Neural crest cell (in vitro differentiated cells): ENCODE results near the gene CILP2. TPM values are rescaled to one million over a fixed set of nuclear protein-coding genes. Genes with fewer than 3 reads are reported as not detected.

Source experiments
- DNase-seq: peaks from one replicate; pipeline ENCODE4 v3.0.0; 2021; ENCODE audit warnings: low read depth, mixed read lengths, low spot score
- H3K27ac Mint-ChIP-seq: one replicate; pipeline ENCODE4 v1.8.0; 2021; ENCODE audit warnings: mild to moderate bottlenecking, mixed read lengths; ENCODE audit not compliant: unreplicated experiment
- H3K27me3 Mint-ChIP-seq: 2 replicates; pipeline ENCODE4 v1.8.0; 2021; ENCODE audit warnings: low read depth, mild to moderate bottlenecking, mixed read lengths
- H3K36me3 Mint-ChIP-seq: 2 replicates; pipeline ENCODE4 v1.8.0; 2021; ENCODE audit warnings: low read depth, mild to moderate bottlenecking, mixed read lengths
- H3K4me1 Mint-ChIP-seq: 2 replicates; pipeline ENCODE4 v1.8.0; 2021; ENCODE audit warnings: mixed read lengths
- H3K4me3 Mint-ChIP-seq: one replicate; pipeline ENCODE4 v1.8.0; 2021; ENCODE audit warnings: mild to moderate bottlenecking, mixed read lengths
- H3K9me3 Mint-ChIP-seq: 2 replicates; pipeline ENCODE4 v1.8.0; 2021; ENCODE audit warnings: mixed read lengths
- CTCF ChIP-seq: fragments of 200-600 bp; sonication (generic); conservative IDR thresholded peaks from 2 replicates; pipeline ENCODE4 v1.5.0; 2021; ENCODE audit warnings: antibody characterized with exemption, mild to moderate bottlenecking
- total RNA-seq: library from RNA; stranded (reverse); gene quantifications from 2 replicates; pipeline ENCODE4 v1.2.1, GENCODE V29; 2021

CILP2 gene
- total RNA-seq, 1 donor from 2014 or later = 2.7 TPM

GRCh38 chr19:19561946-19562664, 24.0 kb downstream of the CILP2 start:
- DNase-seq = no peak
- Mint-ChIP-seq H3K27ac (peak overlapping the region; percentile 43), H3K4me3 (no peak overlapping the region), H3K36me3 (peaks cover 3% of the 10 kb centered on the region), H3K4me1 (no peaks in the 10 kb centered on the region), H3K27me3 (no peaks in the 10 kb centered on the region), H3K9me3 (no peaks in the 10 kb centered on the region)
- no peak for TF ChIP-seq CTCF

- Mint-ChIP-seq H3K36me3 (peaks cover 3% of the 10 kb centered on the region), H3K27me3 (no peaks in the 10 kb centered on the region)
- DNase-seq = no peak
Measured at GRCh38 chr19:19562665-19563347, 24.7 kb downstream of the CILP2 start.

GRCh38 chr19:19563348-19563848, 25.3 kb downstream of the CILP2 start:
- DNase-seq = no peak
- no peak overlapping the region for H3K27ac Mint-ChIP-seq
- no peak overlapping the region for H3K4me3 Mint-ChIP-seq
- H3K4me1 Mint-ChIP-seq = no peaks in the 10 kb centered on the region
- H3K9me3 Mint-ChIP-seq = no peaks in the 10 kb centered on the region
- no peak for TF ChIP-seq CTCF
- H3K36me3 Mint-ChIP-seq = peaks cover 3% of the 10 kb centered on the region
- H3K27me3 Mint-ChIP-seq = no peaks in the 10 kb centered on the region

More at GRCh38 chr19:19562665-19563347, 24.7 kb downstream of the CILP2 start:
- no peak for TF ChIP-seq CTCF
- peak overlapping the region; percentile 43 for H3K27ac Mint-ChIP-seq
- H3K9me3 Mint-ChIP-seq = no peaks in the 10 kb centered on the region
- H3K4me3 Mint-ChIP-seq = no peak overlapping the region
- no peaks in the 10 kb centered on the region for H3K4me1 Mint-ChIP-seq

GRCh38 chr19:19566306-19566705, 28.2 kb downstream of the CILP2 start:
- TF ChIP-seq CTCF = no peak
- Mint-ChIP-seq H3K4me3 (no peak overlapping the region), H3K27ac (no peak overlapping the region)

GRCh38 chr19:19567391-19567790, 29.3 kb downstream of the CILP2 start:
- no peak for DNase-seq
- H3K36me3 Mint-ChIP-seq = peaks cover 7% of the 10 kb centered on the region
- peak overlapping the region; percentile 87 for H3K27ac Mint-ChIP-seq
- H3K4me3 Mint-ChIP-seq = no peak overlapping the region
- H3K9me3 Mint-ChIP-seq = no peaks in the 10 kb centered on the region
- H3K4me1 Mint-ChIP-seq = no peaks in the 10 kb centered on the region
- H3K27me3 Mint-ChIP-seq = no peaks in the 10 kb centered on the region
- TF ChIP-seq CTCF = no peak

More at GRCh38 chr19:19566306-19566705, 28.2 kb downstream of the CILP2 start:
- H3K36me3 Mint-ChIP-seq = peaks cover 7% of the 10 kb centered on the region
- DNase-seq = no peak
- H3K27me3 Mint-ChIP-seq = no peaks in the 10 kb centered on the region
- H3K9me3 Mint-ChIP-seq = no peaks in the 10 kb centered on the region
- no peaks in the 10 kb centered on the region for H3K4me1 Mint-ChIP-seq
